ENCODE results near the gene AOC3.
"Not testable (repeated sequence)": the region's sequence is repeated elsewhere in the genome, so short reads cannot be mapped to it uniquely, and the experiment has no call there.

AOC3 gene

DNA sequence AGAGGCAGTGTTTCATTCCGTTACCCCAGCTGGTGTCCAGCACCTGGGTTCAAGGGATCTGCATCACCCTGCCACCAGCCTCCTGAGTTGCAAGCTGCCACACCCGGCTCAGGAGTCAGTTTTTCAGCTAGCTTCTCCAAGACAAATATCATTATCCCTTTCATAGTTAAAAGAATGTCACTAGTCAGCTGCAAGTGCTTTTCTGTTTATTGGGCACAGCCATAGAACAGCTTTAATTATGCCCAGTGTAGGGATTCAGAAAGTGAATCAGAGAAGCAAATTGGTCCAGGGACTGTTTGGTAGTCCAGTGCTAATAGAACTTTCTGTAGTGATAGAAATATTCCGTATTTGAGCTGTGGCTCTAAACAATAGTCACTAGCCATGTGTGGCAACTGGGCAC lies 2.9 kb upstream of the AOC3 start:
- ATAC-seq (replicated peaks) (no peak), DNase-seq (no peak)
- Mint-ChIP-seq H3K36me3 (ENCODE audit: insufficient read depth) (peaks cover 11% of the 10 kb centered on the region), H3K4me3 (no peak overlapping the region), H3K27me3 (peaks cover 0 to 9% of the 10 kb centered on the region in 2 donors), H3K4me1 (ENCODE audit: low read depth in 2 of 2) (peaks cover 8 to 13% of the 10 kb centered on the region in 2 donors), H3K9me3 (no peaks in the 10 kb centered on the region), H3K27ac (no peak overlapping the region)

GRCh38 chr17:42849031-42849430 lies 2.0 kb upstream of the AOC3 start:
- ATAC-seq (replicated peaks) (no peak), DNase-seq (no peak)
- H3K27ac Mint-ChIP-seq, result no peak overlapping the region
- H3K27me3 Mint-ChIP-seq, result peaks cover 8 to 18% of the 10 kb centered on the region in 2 donors
- no peak overlapping the region for H3K4me3 Mint-ChIP-seq
- H3K9me3 Mint-ChIP-seq, result no peaks in the 10 kb centered on the region
- peaks cover 14% of the 10 kb centered on the region for H3K36me3 Mint-ChIP-seq (ENCODE audit: insufficient read depth)
- peaks cover 8 to 13% of the 10 kb centered on the region in 2 donors for H3K4me1 Mint-ChIP-seq (ENCODE audit: low read depth in 2 of 2)

DNA sequence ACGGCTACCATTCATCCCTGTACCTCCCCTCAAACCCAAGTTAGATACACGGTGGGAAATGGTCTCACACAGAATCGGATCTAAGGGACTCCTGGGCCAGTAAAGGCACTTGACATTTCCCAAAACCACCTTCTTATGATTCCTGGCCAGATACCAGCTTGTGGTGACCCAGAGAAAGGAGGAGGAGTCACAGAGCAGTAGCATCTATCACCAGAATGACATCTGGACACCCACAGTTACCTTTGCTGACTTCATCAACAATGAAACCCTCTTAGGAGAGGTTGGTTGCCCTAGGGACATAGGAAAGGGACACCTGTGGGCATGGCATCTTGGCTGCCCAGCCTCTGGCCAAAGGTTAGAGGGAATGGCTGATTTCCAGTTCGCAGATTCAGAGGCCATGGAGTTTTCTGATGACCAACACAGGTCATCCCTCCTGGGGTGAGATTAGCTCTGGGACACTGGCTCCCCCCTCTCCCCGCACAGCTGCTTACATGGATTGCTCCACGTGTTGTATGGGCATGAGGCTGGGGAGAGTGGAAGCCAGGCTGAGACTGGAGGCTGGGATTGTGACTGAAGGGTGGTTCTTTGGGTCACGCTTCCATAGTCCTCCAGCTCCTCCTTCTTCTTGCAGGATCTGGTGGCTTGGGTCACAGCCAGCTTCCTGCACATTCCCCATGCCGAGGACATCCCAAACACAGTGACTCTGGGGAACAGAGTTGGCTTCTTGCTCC lies 1.4 kb upstream of the AOC3 start:
- peaks cover 11% of the 10 kb centered on the region for H3K36me3 Mint-ChIP-seq (ENCODE audit: insufficient read depth)
- H3K27me3 Mint-ChIP-seq, result peaks cover 14 to 23% of the 10 kb centered on the region in 2 donors
- no peak overlapping the region for H3K27ac Mint-ChIP-seq
- H3K9me3 Mint-ChIP-seq, result no peaks in the 10 kb centered on the region
- H3K4me1 Mint-ChIP-seq (ENCODE audit: low read depth in 2 of 2), result peaks cover 8 to 13% of the 10 kb centered on the region in 2 donors
- ATAC-seq (replicated peaks) (no peak), DNase-seq (no peak)
- H3K4me3 Mint-ChIP-seq, result no peak overlapping the region

DNA sequence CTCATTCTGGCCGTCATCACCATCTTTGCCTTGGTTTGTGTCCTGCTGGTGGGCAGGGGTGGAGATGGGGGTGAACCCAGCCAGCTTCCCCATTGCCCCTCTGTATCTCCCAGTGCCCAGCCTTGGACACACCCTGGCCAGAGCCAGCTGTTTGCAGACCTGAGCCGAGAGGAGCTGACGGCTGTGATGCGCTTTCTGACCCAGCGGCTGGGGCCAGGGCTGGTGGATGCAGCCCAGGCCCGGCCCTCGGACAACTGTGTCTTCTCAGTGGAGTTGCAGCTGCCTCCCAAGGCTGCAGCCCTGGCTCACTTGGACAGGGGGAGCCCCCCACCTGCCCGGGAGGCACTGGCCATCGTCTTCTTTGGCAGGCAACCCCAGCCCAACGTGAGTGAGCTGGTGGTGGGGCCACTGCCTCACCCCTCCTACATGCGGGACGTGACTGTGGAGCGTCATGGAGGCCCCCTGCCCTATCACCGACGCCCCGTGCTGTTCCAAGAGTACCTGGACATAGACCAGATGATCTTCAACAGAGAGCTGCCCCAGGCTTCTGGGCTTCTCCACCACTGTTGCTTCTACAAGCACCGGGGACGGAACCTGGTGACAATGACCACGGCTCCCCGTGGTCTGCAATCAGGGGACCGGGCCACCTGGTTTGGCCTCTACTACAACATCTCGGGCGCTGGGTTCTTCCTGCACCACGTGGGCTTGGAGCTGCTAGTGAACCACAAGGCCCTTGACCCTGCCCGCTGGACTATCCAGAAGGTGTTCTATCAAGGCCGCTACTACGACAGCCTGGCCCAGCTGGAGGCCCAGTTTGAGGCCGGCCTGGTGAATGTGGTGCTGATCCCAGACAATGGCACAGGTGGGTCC lies 607 bp downstream of the AOC3 start:
- H3K27ac Mint-ChIP-seq; H3K4me3 Mint-ChIP-seq; H3K36me3 Mint-ChIP-seq (ENCODE audit: insufficient read depth); ATAC-seq (replicated peaks); H3K9me3 Mint-ChIP-seq; DNase-seq; H3K4me1 Mint-ChIP-seq (ENCODE audit: low read depth in 2 of 2): not testable (repeated sequence)
- H3K27me3 Mint-ChIP-seq, result peaks cover 14 to 36% of the 10 kb centered on the region in 2 donors

DNA sequence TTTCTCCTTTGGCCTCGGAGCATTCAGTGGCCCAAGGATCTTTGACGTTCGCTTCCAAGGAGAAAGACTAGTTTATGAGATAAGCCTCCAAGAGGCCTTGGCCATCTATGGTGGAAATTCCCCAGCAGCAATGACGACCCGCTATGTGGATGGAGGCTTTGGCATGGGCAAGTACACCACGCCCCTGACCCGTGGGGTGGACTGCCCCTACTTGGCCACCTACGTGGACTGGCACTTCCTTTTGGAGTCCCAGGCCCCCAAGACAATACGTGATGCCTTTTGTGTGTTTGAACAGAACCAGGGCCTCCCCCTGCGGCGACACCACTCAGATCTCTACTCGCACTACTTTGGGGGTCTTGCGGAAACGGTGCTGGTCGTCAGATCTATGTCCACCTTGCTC lies 1.4 kb downstream of the AOC3 start:
- ATAC-seq (replicated peaks) (no peak), DNase-seq (no peak)
- no peaks in the 10 kb centered on the region for H3K9me3 Mint-ChIP-seq
- H3K27me3 Mint-ChIP-seq, result peaks cover 14 to 43% of the 10 kb centered on the region in 2 donors
- H3K27ac Mint-ChIP-seq, result no peak overlapping the region
- peaks cover 0 to 3% of the 10 kb centered on the region in 2 donors for H3K4me1 Mint-ChIP-seq (ENCODE audit: low read depth in 2 of 2)
- no peak overlapping the region for H3K4me3 Mint-ChIP-seq
- peaks cover 2% of the 10 kb centered on the region for H3K36me3 Mint-ChIP-seq (ENCODE audit: insufficient read depth)

- no peak for DNase-seq
- Mint-ChIP-seq H3K4me1 (ENCODE audit: low read depth in 2 of 2) (peaks cover 0 to 3% of the 10 kb centered on the region in 2 donors), H3K36me3 (ENCODE audit: insufficient read depth) (peaks cover 2% of the 10 kb centered on the region), H3K9me3 (no peaks in the 10 kb centered on the region), H3K27ac (no peak overlapping the region), H3K27me3 (peaks cover 14 to 45% of the 10 kb centered on the region in 2 donors), H3K4me3 (no peak overlapping the region)
- ATAC-seq (replicated peaks), result no peak
These were observed 2.0 kb downstream of the AOC3 start for GRCh38 chr17:42853004-42853403.

GRCh38 chr17:42853597-42853967 lies 2.6 kb downstream of the AOC3 start:
- no peak overlapping the region for H3K27ac Mint-ChIP-seq
- no peak for ATAC-seq (replicated peaks)
- H3K9me3 Mint-ChIP-seq, result no peaks in the 10 kb centered on the region
- H3K36me3 Mint-ChIP-seq (ENCODE audit: insufficient read depth), result peaks cover 2% of the 10 kb centered on the region
- peaks cover 0 to 3% of the 10 kb centered on the region in 2 donors for H3K4me1 Mint-ChIP-seq (ENCODE audit: low read depth in 2 of 2)
- peaks cover 14 to 45% of the 10 kb centered on the region in 2 donors for H3K27me3 Mint-ChIP-seq
- no peak overlapping the region for H3K4me3 Mint-ChIP-seq
- no peak for DNase-seq

DNA sequence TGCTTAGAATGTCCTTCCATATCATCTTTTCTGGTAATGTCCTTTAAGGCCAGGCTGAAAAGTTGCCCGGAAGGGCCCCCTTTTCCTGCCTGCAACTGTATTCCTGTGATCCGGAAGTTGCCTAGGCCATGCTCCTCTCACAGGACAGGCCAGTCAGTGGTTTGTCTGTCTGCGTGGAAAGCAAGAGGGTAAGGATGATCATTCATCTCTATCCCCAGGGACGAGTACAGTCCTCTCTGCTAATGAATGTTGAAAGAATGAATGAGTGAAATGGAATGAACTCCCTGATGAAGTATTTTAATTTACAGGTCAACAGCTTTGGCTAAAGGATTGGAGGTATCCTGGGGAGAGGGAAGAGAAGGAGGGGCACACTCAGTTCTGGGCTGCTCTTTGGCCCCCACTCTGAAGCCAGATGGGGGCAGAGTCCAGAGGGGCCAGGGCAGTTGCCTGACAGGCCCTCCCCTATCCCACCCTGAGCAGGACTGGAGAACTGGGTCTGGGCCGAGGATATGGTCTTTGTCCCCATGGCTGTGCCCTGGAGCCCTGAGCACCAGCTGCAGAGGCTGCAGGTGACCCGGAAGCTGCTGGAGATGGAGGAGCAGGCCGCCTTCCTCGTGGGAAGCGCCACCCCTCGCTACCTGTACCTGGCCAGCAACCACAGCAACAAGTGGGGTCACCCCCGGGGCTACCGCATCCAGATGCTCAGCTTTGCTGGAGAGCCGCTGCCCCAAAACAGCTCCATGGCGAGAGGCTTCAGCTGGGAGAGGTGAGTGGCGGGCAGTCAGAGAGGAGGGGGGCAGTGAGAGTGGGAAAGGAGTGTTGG lies 3.2 kb downstream of the AOC3 start:
- ATAC-seq (replicated peaks), result no peak
- Mint-ChIP-seq H3K4me3 (no peak overlapping the region), H3K27me3 (peaks cover 14 to 45% of the 10 kb centered on the region in 2 donors), H3K36me3 (ENCODE audit: insufficient read depth) (peaks cover 2% of the 10 kb centered on the region), H3K27ac (no peak overlapping the region), H3K4me1 (ENCODE audit: low read depth in 2 of 2) (peaks cover 0 to 3% of the 10 kb centered on the region in 2 donors), H3K9me3 (no peaks in the 10 kb centered on the region)
- no peak for DNase-seq

DNA sequence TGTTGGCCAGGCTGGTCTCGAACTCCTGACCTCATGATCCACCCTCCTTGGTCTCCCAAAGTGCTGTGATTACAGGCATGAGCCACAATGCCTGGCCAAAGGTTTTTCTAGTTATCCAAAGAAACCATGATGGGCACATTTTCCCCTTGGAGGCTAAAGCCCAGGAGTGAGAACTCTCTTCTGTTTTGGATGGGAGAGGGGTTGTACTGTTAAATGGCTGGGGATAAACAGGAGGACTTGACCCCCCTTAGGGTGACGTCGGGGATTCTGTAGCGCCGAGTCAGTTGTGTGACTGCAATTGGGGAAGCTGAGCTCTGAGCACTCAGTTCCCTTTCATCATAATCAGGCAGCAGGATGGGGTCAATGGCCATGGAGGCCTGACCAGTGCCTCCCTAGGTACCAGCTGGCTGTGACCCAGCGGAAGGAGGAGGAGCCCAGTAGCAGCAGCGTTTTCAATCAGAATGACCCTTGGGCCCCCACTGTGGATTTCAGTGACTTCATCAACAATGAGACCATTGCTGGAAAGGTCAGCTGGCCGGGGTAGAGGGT lies 4.1 kb downstream of the AOC3 start:
- Mint-ChIP-seq H3K9me3 (no peaks in the 10 kb centered on the region), H3K27me3 (peaks cover 14 to 45% of the 10 kb centered on the region in 2 donors), H3K4me3 (no peak overlapping the region), H3K36me3 (ENCODE audit: insufficient read depth) (peaks cover 2% of the 10 kb centered on the region), H3K4me1 (ENCODE audit: low read depth in 2 of 2) (peaks cover 0 to 2% of the 10 kb centered on the region in 2 donors), H3K27ac (no peak overlapping the region)
- DNase-seq, result no peak
- ATAC-seq (replicated peaks), result no peak

DNA sequence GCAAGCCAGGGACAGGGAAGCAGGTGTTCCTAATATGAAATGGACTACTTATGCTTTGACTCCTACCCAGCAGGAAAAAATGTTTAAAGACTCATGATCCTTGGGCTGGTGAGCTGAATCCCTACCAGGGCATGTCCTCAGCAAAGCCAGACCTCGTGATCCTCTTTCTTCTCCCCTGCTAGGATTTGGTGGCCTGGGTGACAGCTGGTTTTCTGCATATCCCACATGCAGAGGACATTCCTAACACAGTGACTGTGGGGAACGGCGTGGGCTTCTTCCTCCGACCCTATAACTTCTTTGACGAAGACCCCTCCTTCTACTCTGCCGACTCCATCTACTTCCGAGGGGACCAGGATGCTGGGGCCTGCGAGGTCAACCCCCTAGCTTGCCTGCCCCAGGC lies 5.1 kb downstream of the AOC3 start:
- ATAC-seq (replicated peaks); H3K9me3 Mint-ChIP-seq; H3K4me1 Mint-ChIP-seq (ENCODE audit: low read depth in 2 of 2); H3K4me3 Mint-ChIP-seq; DNase-seq; H3K27ac Mint-ChIP-seq; H3K36me3 Mint-ChIP-seq (ENCODE audit: insufficient read depth): not testable (repeated sequence)
- peaks cover 14 to 45% of the 10 kb centered on the region in 2 donors for H3K27me3 Mint-ChIP-seq

- not testable (repeated sequence) for H3K4me1 Mint-ChIP-seq (ENCODE audit: low read depth in 2 of 2); H3K9me3 Mint-ChIP-seq; DNase-seq; H3K4me3 Mint-ChIP-seq; H3K36me3 Mint-ChIP-seq (ENCODE audit: insufficient read depth); ATAC-seq (replicated peaks); H3K27ac Mint-ChIP-seq
- peaks cover 14 to 45% of the 10 kb centered on the region in 2 donors for H3K27me3 Mint-ChIP-seq
These were observed 5.5 kb downstream of the AOC3 start for GRCh38 chr17:42856516-42856915.

DNA sequence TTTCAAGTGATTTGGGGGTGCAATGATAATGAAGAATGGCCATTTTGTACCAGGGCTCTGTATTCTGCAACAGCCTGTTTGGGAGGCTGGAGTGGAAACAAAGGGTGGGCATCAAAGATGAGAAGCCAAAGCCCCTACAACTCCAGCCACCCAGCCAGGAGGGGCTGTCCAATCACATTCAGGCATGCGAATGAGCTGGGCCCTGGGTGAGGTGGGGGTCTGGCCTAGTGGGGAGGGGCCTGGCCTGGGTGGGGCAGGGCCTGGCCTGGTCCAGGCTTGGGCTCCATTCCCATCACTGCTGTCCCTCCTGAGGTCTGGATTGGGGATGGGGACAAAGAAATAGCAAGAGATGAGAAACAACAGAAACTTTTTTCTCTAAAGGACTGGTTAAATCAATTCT lies 6.4 kb downstream of the AOC3 start:
- no peak for DNase-seq
- Mint-ChIP-seq H3K9me3 (no peaks in the 10 kb centered on the region), H3K4me3 (no peak overlapping the region), H3K27ac (no peak overlapping the region), H3K4me1 (ENCODE audit: low read depth in 2 of 2) (no peaks in the 10 kb centered on the region), H3K36me3 (ENCODE audit: insufficient read depth) (peaks cover 5% of the 10 kb centered on the region), H3K27me3 (peaks cover 14 to 44% of the 10 kb centered on the region in 2 donors)
- ATAC-seq (replicated peaks), result no peak

DNA sequence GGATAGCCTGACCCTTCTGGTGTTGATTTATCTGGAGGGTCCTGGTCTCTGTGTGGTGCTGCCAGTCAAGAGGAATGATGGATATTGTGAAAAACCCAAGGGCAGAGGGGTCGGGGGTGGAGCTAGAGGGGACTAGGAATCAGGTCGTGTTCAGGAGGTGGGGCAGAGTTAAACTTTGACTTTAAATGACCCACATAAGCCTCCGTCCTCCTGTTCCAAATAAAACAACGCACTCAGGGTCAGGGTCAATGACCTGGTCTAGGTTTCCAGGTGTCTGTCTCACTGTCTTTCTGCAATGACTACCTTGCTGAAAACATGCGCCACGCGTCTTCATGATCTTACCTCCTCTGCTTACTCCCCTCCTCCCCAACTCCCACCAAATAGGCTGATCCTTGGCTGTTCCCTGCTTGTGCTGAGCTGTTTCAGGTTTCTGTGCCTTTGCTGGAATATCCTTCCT lies 14.7 kb downstream of the AOC3 start:
- Mint-ChIP-seq H3K27ac (no peak overlapping the region), H3K4me1 (ENCODE audit: low read depth in 2 of 2) (no peaks in the 10 kb centered on the region), H3K9me3 (no peaks in the 10 kb centered on the region), H3K36me3 (ENCODE audit: insufficient read depth) (peaks cover 3% of the 10 kb centered on the region), H3K4me3 (no peak overlapping the region), H3K27me3 (peaks cover 48 to 57% of the 10 kb centered on the region in 2 donors)
- no peak for DNase-seq
- ATAC-seq (replicated peaks), result no peak

All from effector memory CD8-positive, alpha-beta T cell (primary cell).